ENCODE data around the gene ITGA2B. TPM values are rescaled to one million over a fixed set of nuclear protein-coding genes. Genes with fewer than 3 reads are reported as not detected.

ITGA2B gene
- total and polyA plus RNA-seq, 2 of the 13 experiments (the other 11 are each of a cell fraction or from before 2014, with no cell fraction given): 0.38 to 1.1 TPM

GRCh38 chr17:44324571-44325275, 64.7 kb downstream of the ITGA2B start, which contains the start of gene SLC25A39 (continued):
- TF ChIP-seq ZNF761 (CRISPR knock-in tag; conservative IDR thresholded peaks at IDR 0.05) (no peak), HNF1A (IDR thresholded peaks at IDR 0.05; ENCODE audit: low read depth) (no peak), HNF1A (CRISPR knock-in tag; IDR thresholded peaks at IDR 0.05; ENCODE audit: borderline replicate concordance) (peak; percentile 36; the same call in 1 of the 2 replicates), KLF12 (CRISPR knock-in tag; IDR thresholded peaks at IDR 0.05; ENCODE audit: borderline replicate concordance) (peak; percentile 90), HBP1 (CRISPR knock-in tag; IDR thresholded peaks at IDR 0.05; ENCODE audit: low read depth) (peak; percentile 74; the same call in 1 of the 2 replicates), SIX4 (CRISPR knock-in tag; IDR thresholded peaks at IDR 0.05) (no peak), ZNF75D (CRISPR knock-in tag; IDR thresholded peaks at IDR 0.05; ENCODE audit: borderline replicate concordance) (no peak), NCOA2 (CRISPR knock-in tag; IDR thresholded peaks at IDR 0.05) (no peak; the same call in 1 of the 2 replicates), ZNF501 (CRISPR knock-in tag; IDR thresholded peaks at IDR 0.05) (no peak), HNF4G (IDR thresholded peaks at IDR 0.05; ENCODE audit: borderline replicate concordance, low read depth, low read length) (peak; percentile 46; the same call in 1 of the 2 replicates), HNF4G (CRISPR knock-in tag; IDR thresholded peaks at IDR 0.05; ENCODE audit: borderline replicate concordance, low read depth) (peak; percentile 48; the same call in 1 of the 2 replicates), POLR2A (IDR thresholded peaks at IDR 0.05; ENCODE audit: insufficient read depth in 1 of 2, low read depth in 2 of 2, low read length in 2 of 2) (peak; percentile 72 to 91), MXD4 (CRISPR knock-in tag; IDR thresholded peaks at IDR 0.05) (peak; percentile 78; the same call in 1 of the 2 replicates), MNT (IDR thresholded peaks at IDR 0.05) (no peak), SOX6 (IDR thresholded peaks at IDR 0.05) (no peak), SOX6 (CRISPR knock-in tag; IDR thresholded peaks at IDR 0.05) (no peak; the same call in 1 of the 2 replicates), KDM4B (CRISPR knock-in tag; IDR thresholded peaks at IDR 0.05) (no peak), ZBTB34 (CRISPR knock-in tag; IDR thresholded peaks at IDR 0.05) (no peak; the same call in 1 of the 2 replicates), TOE1 (CRISPR knock-in tag; IDR thresholded peaks at IDR 0.05) (no peak), MAFK (conservative IDR thresholded peaks at IDR 0.05 in 1 of 2, IDR thresholded peaks at IDR 0.05 in 1 of 2; ENCODE audit: low read length in 2 of 2) (no peak), MIER2 (CRISPR knock-in tag; IDR thresholded peaks at IDR 0.05) (no peak), BHLHE40 (IDR thresholded peaks at IDR 0.05; ENCODE audit: low read length) (peak; percentile 71), ZNF724P (CRISPR knock-in tag; IDR thresholded peaks at IDR 0.05; ENCODE audit: borderline replicate concordance) (peak; percentile 26; the same call in 1 of the 2 replicates)
